Thymus (tissue), 11 donors: ENCODE measurements around the gene DGKE. TPM values are rescaled to one million over a fixed set of nuclear protein-coding genes. Genes with fewer than 3 reads are reported as not detected.

ENCODE experiments used
- DNase-seq, 9 donors: peaks; one replicate each; pipeline ENCODE4 v3.0.0-alpha.2; 2013; ENCODE audit warnings: low spot score in 9 of 9, low read depth in 6 of 9, missing footprints in 1 of 9
- H3K27ac ChIP-seq, 2 donors: one replicate each; pipeline ENCODE4 v1.5.1; 2013; ENCODE audit warnings: control low read depth in 1 of 2, low read depth in 1 of 2, low read length in 1 of 2, mild to moderate bottlenecking in 1 of 2, moderate library complexity in 1 of 2
- H3K27me3 ChIP-seq, 2 donors: one replicate each; pipeline ENCODE4 v1.5.1; 2013; ENCODE audit warnings: low read length in 1 of 2; ENCODE audit not compliant: control insufficient read depth in 2 of 2, insufficient read depth in 1 of 2
- H3K36me3 ChIP-seq, 2 donors: one replicate each; pipeline ENCODE4 v1.5.1; 2013; ENCODE audit warnings: low read length in 1 of 2, mild to moderate bottlenecking in 1 of 2, moderate library complexity in 1 of 2; ENCODE audit not compliant: control insufficient read depth in 2 of 2, insufficient read depth in 2 of 2
- H3K4me1 ChIP-seq, 2 donors: one replicate each; pipeline ENCODE4 v1.5.1; 2013; ENCODE audit warnings: low read length in 2 of 2; ENCODE audit not compliant: control insufficient read depth in 2 of 2, insufficient read depth in 2 of 2
- H3K4me3 ChIP-seq, 2 donors: one replicate each; pipeline ENCODE4 v1.5.1; 2013; ENCODE audit warnings: low read length in 2 of 2, control low read depth in 1 of 2, mild to moderate bottlenecking in 1 of 2
- H3K9me3 ChIP-seq, 2 donors: one replicate each; pipeline ENCODE4 v1.5.1; 2013; ENCODE audit warnings: low read length in 1 of 2, mild to moderate bottlenecking in 1 of 2; ENCODE audit not compliant: control insufficient read depth in 2 of 2, insufficient read depth in 1 of 2
- WGBS: extraction: QIAGEN DNeasy Blood & Tissue Kit; methylation state at CpG from one replicate; pipeline ENCODE4 v1.1.7; 2013; 5-methylcytosine and 5-hydroxymethylcytosine counted together
- polyA plus RNA-seq: library from polyadenylated mRNA; stranded (reverse); fragments of 200-250 nt; gene quantifications from one replicate; pipeline ENCODE4 v1.2.3, GENCODE V29; 2013
- total RNA-seq: library from RNA; stranded (reverse); fragments of 120-200 nt; gene quantifications from one replicate; pipeline ENCODE4 v1.2.4, GENCODE V29; 2013
- donor health status: healthy.

The DGKE gene
- total and polyA plus RNA-seq, 2 donors = 8.9 to 15.8 TPM

- no peaks in the 10 kb centered on the region for H3K9me3 ChIP-seq
- H3K36me3 ChIP-seq = no peaks in the 10 kb centered on the region
- H3K27ac ChIP-seq = no peak overlapping the region
- no peak for DNase-seq
- no peak overlapping the region for H3K4me3 ChIP-seq
- no peaks in the 10 kb centered on the region for H3K27me3 ChIP-seq
- H3K4me1 ChIP-seq = no peaks in the 10 kb centered on the region
- WGBS = 91% methylated on average over 7 of the region's 7 CpGs
Measured at GRCh38 chr17:56876766-56877179, 42.8 kb downstream of the DGKE start.

- Histone ChIP-seq H3K9me3 (no peaks in the 10 kb centered on the region), H3K4me1 (no peaks in the 10 kb centered on the region), H3K36me3 (no peaks in the 10 kb centered on the region), H3K27ac (no peak overlapping the region), H3K4me3 (no peak overlapping the region), H3K27me3 (no peaks in the 10 kb centered on the region)
- 97% methylated on average over 7 of the region's 7 CpGs for WGBS
- no peak for DNase-seq
Measured at GRCh38 chr17:56879280-56879679, 45.3 kb downstream of the DGKE start.

- Histone ChIP-seq H3K4me1 (no peaks in the 10 kb centered on the region), H3K27me3 (no peaks in the 10 kb centered on the region), H3K4me3 (no peak overlapping the region), H3K27ac (no peak overlapping the region), H3K36me3 (peaks cover 0 to 4% of the 10 kb centered on the region in 2 donors), H3K9me3 (no peaks in the 10 kb centered on the region)
- DNase-seq = no peak
- 81% methylated on average over 3 of the region's 3 CpGs for WGBS
Measured at GRCh38 chr17:56880133-56880532, 46.2 kb downstream of the DGKE start.

- H3K4me3 ChIP-seq = no peak overlapping the region
- WGBS = 95% methylated on average over 8 of the region's 8 CpGs
- no peaks in the 10 kb centered on the region for H3K4me1 ChIP-seq
- DNase-seq = no peak
- no peak overlapping the region for H3K27ac ChIP-seq
- H3K36me3 ChIP-seq = peaks cover 0 to 4% of the 10 kb centered on the region in 2 donors
- H3K27me3 ChIP-seq = no peaks in the 10 kb centered on the region
- no peaks in the 10 kb centered on the region for H3K9me3 ChIP-seq
Measured at GRCh38 chr17:56880571-56880970, 46.6 kb downstream of the DGKE start.

GRCh38 chr17:56881685-56882295, 47.8 kb downstream of the DGKE start:
- Histone ChIP-seq H3K27ac (no peak overlapping the region), H3K36me3 (peaks cover 0 to 4% of the 10 kb centered on the region in 2 donors), H3K27me3 (no peaks in the 10 kb centered on the region), H3K4me1 (no peaks in the 10 kb centered on the region), H3K4me3 (no peak overlapping the region), H3K9me3 (no peaks in the 10 kb centered on the region)
- no peak for DNase-seq
- 97% methylated on average over 3 of the region's 3 CpGs for WGBS

- Histone ChIP-seq H3K27me3 (no peaks in the 10 kb centered on the region), H3K9me3 (peaks cover 6 to 11% of the 10 kb centered on the region in 2 donors), H3K27ac (no peak overlapping the region), H3K4me3 (no peak overlapping the region), H3K36me3 (peaks cover 13 to 20% of the 10 kb centered on the region in 2 donors), H3K4me1 (no peaks in the 10 kb centered on the region)
- 92% methylated on average over 1 of the region's 1 CpG for WGBS
- no peak for DNase-seq
Measured at GRCh38 chr17:56883616-56884015, 49.7 kb downstream of the DGKE start.

DNA sequence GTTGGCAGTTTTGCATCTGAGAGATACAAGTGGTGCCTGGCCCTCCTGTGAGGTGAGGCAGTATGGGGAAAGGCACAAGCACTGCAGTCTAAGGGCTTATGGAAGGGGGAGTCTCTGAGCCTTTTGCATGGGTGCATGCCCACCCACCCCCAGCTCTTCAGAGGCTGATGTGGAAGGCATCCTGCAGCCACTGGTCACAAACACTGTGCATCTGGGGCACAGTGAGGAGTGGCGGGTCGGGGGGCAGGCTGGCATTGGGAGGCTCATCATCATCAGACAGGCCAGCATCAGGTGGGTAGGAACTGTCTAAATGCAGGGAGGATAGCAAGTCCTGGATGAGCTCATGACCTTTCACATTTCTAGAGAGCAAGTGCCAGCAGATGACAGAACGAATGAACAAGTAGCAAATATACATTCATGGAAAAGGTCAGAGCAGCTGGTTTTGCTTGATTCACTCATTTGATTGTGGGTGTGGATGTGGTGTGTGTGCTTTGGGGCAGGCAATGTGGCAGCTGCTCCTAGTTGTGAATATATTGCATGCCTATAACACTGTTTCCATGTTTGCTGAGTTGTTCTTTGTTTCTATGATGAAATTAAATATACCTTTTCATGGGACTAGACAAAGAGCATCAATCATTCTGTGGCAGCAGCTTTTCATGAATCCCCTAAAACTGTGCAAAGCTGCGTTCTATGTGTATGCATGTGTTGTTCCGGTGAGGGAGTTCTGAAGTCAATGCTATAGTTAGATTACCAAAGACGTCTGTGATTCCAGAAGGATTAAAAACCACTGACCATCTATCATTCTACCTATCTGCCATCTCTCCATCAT, 50.7 kb downstream of the DGKE start:
- Histone ChIP-seq H3K4me3 (no peak overlapping the region), H3K27ac (no peak overlapping the region), H3K27me3 (no peaks in the 10 kb centered on the region), H3K9me3 (peaks cover 8 to 13% of the 10 kb centered on the region in 2 donors), H3K36me3 (peaks cover 15 to 31% of the 10 kb centered on the region in 2 donors), H3K4me1 (no peaks in the 10 kb centered on the region)
- WGBS = 97% methylated on average over 6 of the region's 6 CpGs
- no peak for DNase-seq

GRCh38 chr17:56885312-56885657, 51.3 kb downstream of the DGKE start:
- H3K27me3 ChIP-seq = no peaks in the 10 kb centered on the region
- H3K4me1 ChIP-seq = no peaks in the 10 kb centered on the region
- peaks cover 20 to 37% of the 10 kb centered on the region in 2 donors for H3K36me3 ChIP-seq
- 95% methylated on average over 2 of the region's 2 CpGs for WGBS
- H3K9me3 ChIP-seq = peaks cover 8 to 13% of the 10 kb centered on the region in 2 donors
- no peak for DNase-seq
- no peak overlapping the region for H3K27ac ChIP-seq
- no peak overlapping the region for H3K4me3 ChIP-seq

DNA sequence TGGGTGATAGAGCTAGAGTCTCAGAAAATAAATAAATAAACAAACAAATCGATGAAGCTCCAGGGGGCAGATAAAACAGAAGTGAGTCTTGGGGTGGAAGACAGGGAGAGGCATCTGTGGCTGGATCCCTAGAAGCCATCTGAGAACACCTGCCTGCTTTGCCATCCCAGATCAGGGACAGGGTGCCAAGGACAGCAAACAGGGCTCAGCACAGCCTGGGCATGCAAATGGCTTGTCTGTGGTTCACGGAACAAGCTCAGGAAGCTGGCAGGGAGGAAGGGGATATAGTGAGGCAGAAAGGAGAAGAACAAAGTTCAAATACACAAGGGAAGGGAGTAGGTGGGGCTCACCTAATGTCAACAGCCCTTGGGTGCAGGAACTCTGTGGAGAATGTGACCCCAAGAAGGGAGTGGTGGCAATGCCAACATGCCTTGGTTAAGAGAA, 52.4 kb downstream of the DGKE start:
- H3K27ac ChIP-seq = no peak overlapping the region
- WGBS = 95% methylated on average over 2 of the region's 2 CpGs

More for the DNA sequence above, 52.4 kb downstream of the DGKE start:
- DNase-seq = no peak
- no peaks in the 10 kb centered on the region for H3K4me1 ChIP-seq
- peaks cover 8 to 13% of the 10 kb centered on the region in 2 donors for H3K9me3 ChIP-seq
- H3K4me3 ChIP-seq = no peak overlapping the region
- H3K27me3 ChIP-seq = no peaks in the 10 kb centered on the region
- H3K36me3 ChIP-seq = peaks cover 30 to 47% of the 10 kb centered on the region in 2 donors
